Neural progenitor cell (in vitro differentiated cells): Measurements from ENCODE around the gene SPATA31C1.
"Not testable (repeated sequence)": the region's sequence is repeated elsewhere in the genome, so short reads cannot be mapped to it uniquely, and the experiment has no call there.

Source experiments
- CTCF ChIP-seq: fragments of 200-600 bp; sonication (generic); IDR thresholded peaks from 2 replicates; pipeline ENCODE4 v1.5.1; 2017; ENCODE audit warnings: antibody characterized with exemption, mild to moderate bottlenecking
- EZH2 ChIP-seq: fragments of 200-600 bp; sonication (generic); IDR thresholded peaks from 2 replicates; pipeline ENCODE4 v1.6.1; 2017; ENCODE audit warnings: antibody characterized with exemption, mild to moderate bottlenecking, moderate library complexity
- EZH2phosphoT487 ChIP-seq: fragments of 200-600 bp; sonication (generic); IDR thresholded peaks from 2 replicates; pipeline ENCODE4 v1.6.1; 2017; ENCODE audit warnings: antibody characterized with exemption

GRCh38 chr9:87924851-87925250, 7.1 kb downstream of the SPATA31C1 start:
- not testable (repeated sequence) for TF ChIP-seq CTCF, EZH2, EZH2phosphoT487
